ENCODE data around the gene SLC5A8. TPM values are rescaled to one million over a fixed set of nuclear protein-coding genes. Genes with fewer than 3 reads are reported as not detected.

SLC5A8 gene
- total RNA-seq, 1 experiment from 2014 or later: not detected

DNA sequence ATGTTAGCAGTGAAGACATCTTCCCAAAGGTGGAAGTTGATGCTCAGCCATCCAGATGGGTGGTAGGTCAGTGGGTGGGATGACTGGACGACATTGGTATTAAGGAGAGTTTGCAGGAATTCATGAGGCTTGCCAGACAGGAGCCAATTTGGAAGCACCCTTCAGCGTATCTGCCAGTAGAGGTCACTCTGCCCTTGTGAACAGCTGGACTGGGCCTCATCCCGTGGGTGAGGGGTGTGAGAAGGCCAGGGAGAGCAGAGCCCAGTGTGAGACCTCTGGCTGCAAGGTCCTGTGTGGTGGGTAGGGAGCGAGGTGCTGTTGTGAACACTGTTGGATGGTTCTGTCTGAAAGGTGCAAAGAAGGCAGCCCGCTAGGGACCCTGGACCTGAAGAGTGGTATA lies 37.7 kb downstream of the SLC5A8 start:
- TF ChIP-seq EZH2 (IDR thresholded peaks at IDR 0.05; ENCODE audit: borderline replicate concordance, low read depth, low read length, poor library complexity, severe bottlenecking): no peak
- peak; percentile 52 for TF ChIP-seq CTCF (conservative IDR thresholded peaks at IDR 0.05; ENCODE audit: low read depth, low read length)
- DNase-seq (ENCODE audit: low spot score): peak; percentile 50
- H3K4me1 ChIP-seq (ENCODE audit: insufficient read depth, low read length, poor library complexity, severe bottlenecking): no peaks in the 10 kb centered on the region
- POLR2A ChIA-PET (ENCODE audit: low non-redundant PET): no interaction called here
- intact Hi-C loops (cut with micrococcal nuclease; ENCODE audit: unreplicated experiment): loop anchor here (1.0 kb wide), 1 partner anchor 151 kb away; no protein-coding TSS in a partner anchor
- no peaks in the 10 kb centered on the region for H3K36me3 ChIP-seq (ENCODE audit: insufficient read depth, low read length, poor library complexity, severe bottlenecking)
- H3K27me3 ChIP-seq (replicated peaks; ENCODE audit: insufficient read depth, low read depth, low read length, poor library complexity): no peaks in the 10 kb centered on the region
- BruUV-seq (replicated peaks): no TSS peak
- no peaks in the 10 kb centered on the region for H3K9me3 ChIP-seq (ENCODE audit: low read depth, low read length, poor library complexity, severe bottlenecking)
- CTCF ChIA-PET: no interaction called here
- no peak overlapping the region for H3K4me3 ChIP-seq (ENCODE audit: low read depth, low read length, poor library complexity, severe bottlenecking)
- H3K27ac ChIP-seq (ENCODE audit: low read depth, low read length, poor library complexity, severe bottlenecking): no peak overlapping the region

DNA sequence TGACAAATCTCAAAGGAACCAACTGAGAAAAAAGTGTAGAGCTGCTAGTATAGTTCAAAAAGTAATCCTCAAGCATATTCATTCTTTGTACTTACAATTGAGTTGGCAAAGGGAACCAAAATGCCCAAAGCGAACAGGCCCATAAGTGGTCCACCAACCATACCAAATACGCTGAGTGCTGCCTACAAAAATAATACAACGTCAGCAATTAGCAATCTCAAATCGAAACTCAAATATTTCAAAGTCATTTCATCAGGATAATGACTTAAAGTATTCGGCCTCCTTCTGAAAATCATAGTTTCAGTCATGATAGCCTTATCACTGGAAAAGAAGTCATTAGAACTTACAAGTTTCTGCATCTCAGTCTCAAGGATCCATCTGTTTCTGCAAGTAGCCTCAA lies 42.0 kb downstream of the SLC5A8 start:
- CTCF ChIA-PET: no interaction called here

DNA sequence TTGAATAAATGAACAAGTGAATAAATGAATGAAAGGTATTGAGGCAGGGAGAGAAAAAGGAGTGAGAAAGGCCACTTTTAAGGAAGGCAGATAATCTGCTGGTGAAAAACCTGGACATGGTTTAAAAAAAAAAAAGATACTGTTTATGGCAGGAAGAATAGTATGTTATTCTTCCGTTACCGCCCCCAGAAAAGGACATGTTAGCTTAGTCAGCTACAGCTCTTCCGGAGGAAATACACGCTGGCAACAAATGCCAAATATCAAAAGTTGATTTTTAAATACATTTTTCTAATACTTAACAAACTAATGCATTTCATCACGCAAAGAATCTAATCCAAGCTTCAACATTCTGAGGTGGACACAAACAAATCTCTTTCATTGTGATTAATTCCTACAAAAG lies 43.2 kb downstream of the SLC5A8 start:
- no peak for TF ChIP-seq CTCF (conservative IDR thresholded peaks at IDR 0.05; ENCODE audit: low read depth, low read length)
- TF ChIP-seq EZH2 (IDR thresholded peaks at IDR 0.05; ENCODE audit: borderline replicate concordance, low read depth, low read length, poor library complexity, severe bottlenecking): no peak
- BruUV-seq (replicated peaks): no TSS peak
- Histone ChIP-seq H3K9me3 (ENCODE audit: low read depth, low read length, poor library complexity, severe bottlenecking) (no peaks in the 10 kb centered on the region), H3K36me3 (ENCODE audit: insufficient read depth, low read length, poor library complexity, severe bottlenecking) (no peaks in the 10 kb centered on the region), H3K27ac (ENCODE audit: low read depth, low read length, poor library complexity, severe bottlenecking) (no peak overlapping the region), H3K27me3 (replicated peaks; ENCODE audit: insufficient read depth, low read depth, low read length, poor library complexity) (no peaks in the 10 kb centered on the region), H3K4me3 (ENCODE audit: low read depth, low read length, poor library complexity, severe bottlenecking) (no peak overlapping the region), H3K4me1 (ENCODE audit: insufficient read depth, low read length, poor library complexity, severe bottlenecking) (peaks cover 6% of the 10 kb centered on the region)
- intact Hi-C loops (cut with micrococcal nuclease; ENCODE audit: unreplicated experiment): no loop called here
- ChIA-PET CTCF (no interaction called here), POLR2A (ENCODE audit: low non-redundant PET) (no interaction called here)
- DNase-seq (ENCODE audit: low spot score): no peak

More for the DNA sequence above, 42.0 kb downstream of the SLC5A8 start:
- Histone ChIP-seq H3K4me3 (ENCODE audit: low read depth, low read length, poor library complexity, severe bottlenecking) (no peak overlapping the region), H3K9me3 (ENCODE audit: low read depth, low read length, poor library complexity, severe bottlenecking) (no peaks in the 10 kb centered on the region), H3K36me3 (ENCODE audit: insufficient read depth, low read length, poor library complexity, severe bottlenecking) (no peaks in the 10 kb centered on the region), H3K27me3 (replicated peaks; ENCODE audit: insufficient read depth, low read depth, low read length, poor library complexity) (no peaks in the 10 kb centered on the region), H3K4me1 (ENCODE audit: insufficient read depth, low read length, poor library complexity, severe bottlenecking) (peaks cover 6% of the 10 kb centered on the region), H3K27ac (ENCODE audit: low read depth, low read length, poor library complexity, severe bottlenecking) (no peak overlapping the region)
- BruUV-seq (replicated peaks): no TSS peak
- no peak for DNase-seq (ENCODE audit: low spot score)
- intact Hi-C loops (cut with micrococcal nuclease; ENCODE audit: unreplicated experiment): no loop called here
- TF ChIP-seq EZH2 (IDR thresholded peaks at IDR 0.05; ENCODE audit: borderline replicate concordance, low read depth, low read length, poor library complexity, severe bottlenecking) (no peak), CTCF (conservative IDR thresholded peaks at IDR 0.05; ENCODE audit: low read depth, low read length) (no peak)
- POLR2A ChIA-PET (ENCODE audit: low non-redundant PET): no interaction called here
